ENCODE measurements around the gene ADAM12. TPM values are rescaled to one million over a fixed set of nuclear protein-coding genes. Genes with fewer than 3 reads are reported as not detected.

Gene ADAM12
- total and polyA plus RNA-seq, 12 donors, result 0.08 to 3.9 (median 0.53) TPM

DNA sequence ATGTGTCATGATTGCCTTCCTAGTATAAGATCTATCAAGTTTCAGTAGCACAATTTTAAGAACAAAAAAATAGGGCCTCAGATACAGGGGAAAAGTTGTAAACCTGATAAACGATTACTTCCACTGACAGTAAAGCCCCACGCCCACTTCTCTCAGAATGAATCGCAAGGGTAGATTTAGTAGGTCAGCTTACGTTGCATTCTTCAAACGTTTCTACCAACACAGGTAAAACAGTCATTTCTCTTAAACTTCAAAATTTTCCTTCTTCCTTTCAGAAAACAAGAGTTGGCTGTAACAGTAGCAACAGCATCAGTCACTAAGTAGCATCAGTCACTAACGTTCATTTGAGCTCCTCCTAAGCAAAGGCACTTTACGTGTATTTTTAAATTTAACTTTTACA lies 221.5 kb downstream of the ADAM12 start:
- no peaks in the 10 kb centered on the region for H3K36me3 ChIP-seq (replicated peaks in 1 of 2)
- H3K4me1 ChIP-seq (replicated peaks in 1 of 2), result no peaks in the 10 kb centered on the region
- H3K4me3 ChIP-seq, result no peak overlapping the region
- no peak for TF ChIP-seq POLR2A (IDR thresholded peaks at IDR 0.05)
- TF ChIP-seq, protein P1, sequence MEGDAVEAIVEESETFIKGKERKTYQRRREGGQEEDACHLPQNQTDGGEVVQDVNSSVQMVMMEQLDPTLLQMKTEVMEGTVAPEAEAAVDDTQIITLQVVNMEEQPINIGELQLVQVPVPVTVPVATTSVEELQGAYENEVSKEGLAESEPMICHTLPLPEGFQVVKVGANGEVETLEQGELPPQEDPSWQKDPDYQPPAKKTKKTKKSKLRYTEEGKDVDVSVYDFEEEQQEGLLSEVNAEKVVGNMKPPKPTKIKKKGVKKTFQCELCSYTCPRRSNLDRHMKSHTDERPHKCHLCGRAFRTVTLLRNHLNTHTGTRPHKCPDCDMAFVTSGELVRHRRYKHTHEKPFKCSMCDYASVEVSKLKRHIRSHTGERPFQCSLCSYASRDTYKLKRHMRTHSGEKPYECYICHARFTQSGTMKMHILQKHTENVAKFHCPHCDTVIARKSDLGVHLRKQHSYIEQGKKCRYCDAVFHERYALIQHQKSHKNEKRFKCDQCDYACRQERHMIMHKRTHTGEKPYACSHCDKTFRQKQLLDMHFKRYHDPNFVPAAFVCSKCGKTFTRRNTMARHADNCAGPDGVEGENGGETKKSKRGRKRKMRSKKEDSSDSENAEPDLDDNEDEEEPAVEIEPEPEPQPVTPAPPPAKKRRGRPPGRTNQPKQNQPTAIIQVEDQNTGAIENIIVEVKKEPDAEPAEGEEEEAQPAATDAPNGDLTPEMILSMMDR (IDR thresholded peaks at IDR 0.05), result no peak
- intact Hi-C loops (cut with DNase I), result no loop called here
- no peak for DNase-seq
- WGBS, 4 donors, result 80 to 86% (median 84%) methylated on average over 7 of the region's 7 CpGs
- H3K9me3 ChIP-seq (replicated peaks in 1 of 3), result no peaks in the 10 kb centered on the region
- H3K27me3 ChIP-seq, result no peaks in the 10 kb centered on the region
- no peak overlapping the region for H3K27ac ChIP-seq

DNA sequence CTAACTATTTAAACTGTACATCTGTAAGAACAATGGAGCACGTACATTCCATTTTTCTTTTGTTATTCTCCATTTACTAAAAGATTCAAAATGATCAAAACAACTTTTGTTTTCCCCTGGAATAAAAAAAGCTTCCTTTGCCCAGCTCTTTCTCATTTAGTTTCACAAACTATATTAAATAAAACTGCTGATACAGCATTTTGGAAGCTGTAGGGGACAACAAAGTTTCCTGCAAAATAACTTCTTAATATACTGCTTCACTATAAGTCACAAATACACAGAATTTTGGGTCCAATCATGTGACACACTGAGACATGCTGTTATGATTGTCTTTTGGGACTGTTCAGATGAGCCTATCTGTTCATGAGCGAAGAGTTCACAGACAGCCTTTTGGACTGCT lies 222.4 kb downstream of the ADAM12 start:
- intact Hi-C loops (cut with DNase I), result no loop called here
- Histone ChIP-seq H3K4me1 (replicated peaks in 1 of 2) (no peaks in the 10 kb centered on the region), H3K36me3 (replicated peaks in 1 of 2) (no peaks in the 10 kb centered on the region), H3K27me3 (no peaks in the 10 kb centered on the region), H3K27ac (no peak overlapping the region), H3K4me3 (no peak overlapping the region), H3K9me3 (replicated peaks in 1 of 3) (no peaks in the 10 kb centered on the region)
- TF ChIP-seq, protein P1 (IDR thresholded peaks at IDR 0.05), result no peak
- no peak for TF ChIP-seq POLR2A (IDR thresholded peaks at IDR 0.05)
- WGBS, 4 donors, result 89 to 94% (median 92%) methylated on average over 2 of the region's 2 CpGs
- no peak for DNase-seq

DNA sequence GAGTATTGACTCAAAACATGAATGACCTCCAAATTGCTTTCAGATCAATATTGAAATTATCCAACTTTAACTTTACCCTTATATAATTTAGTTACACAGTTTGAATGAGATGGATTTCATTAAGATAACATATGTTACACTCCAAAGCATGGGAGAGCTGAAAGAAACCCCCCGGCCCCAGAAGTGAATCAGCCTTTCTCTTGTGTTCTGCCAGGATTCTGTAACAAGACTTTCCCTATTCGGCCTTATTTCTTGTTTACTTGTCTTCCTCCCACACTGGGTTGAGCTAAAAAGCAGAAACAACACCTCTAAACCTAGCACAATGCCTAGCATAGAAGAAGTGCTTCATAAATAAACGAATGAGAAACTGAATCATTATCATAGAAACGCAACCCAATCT lies 224.8 kb downstream of the ADAM12 start:
- WGBS, 4 donors, result 87 to 91% (median 88%) methylated on average over 4 of the region's 4 CpGs
- Histone ChIP-seq H3K4me3 (no peak overlapping the region), H3K36me3 (replicated peaks in 1 of 2) (no peaks in the 10 kb centered on the region), H3K4me1 (replicated peaks in 1 of 2) (no peaks in the 10 kb centered on the region), H3K27me3 (no peaks in the 10 kb centered on the region), H3K27ac (no peak overlapping the region), H3K9me3 (replicated peaks in 1 of 3) (no peaks in the 10 kb centered on the region)
- intact Hi-C loops (cut with DNase I), result no loop called here
- DNase-seq, result no peak
- TF ChIP-seq, protein P1 (IDR thresholded peaks at IDR 0.05), result no peak

GRCh38 chr10:126161691-126162090 lies 226.6 kb downstream of the ADAM12 start:
- Histone ChIP-seq H3K27ac (no peak overlapping the region), H3K9me3 (replicated peaks in 1 of 3) (no peaks in the 10 kb centered on the region), H3K4me1 (replicated peaks in 1 of 2) (no peaks in the 10 kb centered on the region), H3K36me3 (replicated peaks in 1 of 2) (no peaks in the 10 kb centered on the region), H3K4me3 (no peak overlapping the region), H3K27me3 (no peaks in the 10 kb centered on the region)
- intact Hi-C loops (cut with DNase I), result no loop called here
- WGBS, 4 donors, result 56 to 78% (median 63%) methylated on average over 5 of the region's 5 CpGs
- no peak for DNase-seq
- TF ChIP-seq, protein P1 (IDR thresholded peaks at IDR 0.05), result no peak
- TF ChIP-seq POLR2A (IDR thresholded peaks at IDR 0.05), result no peak

All from adrenal gland (tissue), 12 donors.